ENCODE measurements around the gene IFFO2. TPM values are rescaled to one million over a fixed set of nuclear protein-coding genes. Genes with fewer than 3 reads are reported as not detected.

The IFFO2 gene
- total RNA-seq, 1 donor from 2014 or later, result 39.6 TPM

DNA sequence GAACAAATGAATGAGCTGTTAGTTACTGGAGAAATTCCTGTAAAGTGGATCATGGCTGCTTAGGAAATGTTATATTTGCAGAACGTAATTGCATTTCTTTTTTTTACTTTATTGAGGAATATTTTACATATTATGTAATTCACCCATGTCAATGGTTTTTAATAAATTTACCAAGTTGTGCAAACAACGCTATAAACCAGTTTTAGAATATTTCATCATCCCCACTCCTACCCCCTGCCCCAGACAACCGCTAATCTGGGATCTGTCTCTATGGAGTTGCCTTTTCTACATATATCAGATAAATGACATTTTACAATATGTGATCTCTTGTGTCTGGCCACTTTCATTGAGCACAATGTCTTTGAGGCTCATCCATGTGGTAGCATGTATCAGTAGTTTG, 4.3 kb upstream of the IFFO2 start:
- Histone ChIP-seq H3K27me3 (ENCODE audit: insufficient read depth, low read length) (no peaks in the 10 kb centered on the region), H3K36me3 (ENCODE audit: insufficient read depth, low read length) (no peaks in the 10 kb centered on the region), H3K4me3 (ENCODE audit: insufficient read depth, low read depth, low read length) (no peak overlapping the region), H4K20me1 (ENCODE audit: insufficient read depth, low read length) (peaks cover 1% of the 10 kb centered on the region), H2AFZ (ENCODE audit: low read depth, low read length) (no peak overlapping the region), H3K79me2 (ENCODE audit: insufficient read depth, low read length) (peaks cover 2% of the 10 kb centered on the region), H3K4me2 (ENCODE audit: low read length) (no peak overlapping the region), H3K27ac (ENCODE audit: low read depth, low read length) (no peak overlapping the region), H3K9me3 (ENCODE audit: insufficient read depth, low read depth, low read length) (no peaks in the 10 kb centered on the region), H3K4me1 (ENCODE audit: insufficient read depth, low read length) (peaks cover 15% of the 10 kb centered on the region), H3K9ac (ENCODE audit: low read length) (no peak overlapping the region)
- no peak for TF ChIP-seq EZH2 (IDR thresholded peaks at IDR 0.05; ENCODE audit: insufficient read depth, low read length)
- TF ChIP-seq CTCF (IDR thresholded peaks at IDR 0.05; ENCODE audit: insufficient read depth, low read depth, low read length), result no peak
- DNase-seq (ENCODE audit: low read depth) (no peak), FAIRE-seq (no peak)
- H3K27me3 Mint-ChIP-seq (ENCODE audit: low read depth, unreplicated experiment), result peaks cover 3% of the 10 kb centered on the region
- H3K27ac Mint-ChIP-seq (ENCODE audit: unreplicated experiment), result no peak overlapping the region
- H3K9me3 Mint-ChIP-seq (ENCODE audit: unreplicated experiment), result no peaks in the 10 kb centered on the region
- H3K4me1 Mint-ChIP-seq (ENCODE audit: low read depth, unreplicated experiment), result peaks cover 23% of the 10 kb centered on the region
- peaks cover 3% of the 10 kb centered on the region for H3K36me3 Mint-ChIP-seq (ENCODE audit: low read depth, unreplicated experiment)
- H3K4me3 Mint-ChIP-seq (ENCODE audit: unreplicated experiment), result no peak overlapping the region

- H3K36me3 ChIP-seq (ENCODE audit: insufficient read depth, low read length), result no peaks in the 10 kb centered on the region
- H3K79me2 ChIP-seq (ENCODE audit: insufficient read depth, low read length), result peaks cover 6% of the 10 kb centered on the region
- Mint-ChIP-seq H3K9me3 (ENCODE audit: unreplicated experiment) (no peaks in the 10 kb centered on the region), H3K4me1 (ENCODE audit: low read depth, unreplicated experiment) (peaks cover 20% of the 10 kb centered on the region), H3K4me3 (ENCODE audit: unreplicated experiment) (no peak overlapping the region), H3K27ac (ENCODE audit: unreplicated experiment) (no peak overlapping the region), H3K27me3 (ENCODE audit: low read depth, unreplicated experiment) (peaks cover 3% of the 10 kb centered on the region), H3K36me3 (ENCODE audit: low read depth, unreplicated experiment) (peaks cover 3% of the 10 kb centered on the region)
- TF ChIP-seq EZH2 (IDR thresholded peaks at IDR 0.05; ENCODE audit: insufficient read depth, low read length) (no peak), CTCF (IDR thresholded peaks at IDR 0.05; ENCODE audit: insufficient read depth, low read depth, low read length) (no peak)
- H3K4me3 ChIP-seq (ENCODE audit: insufficient read depth, low read depth, low read length), result no peak overlapping the region
- H3K9me3 ChIP-seq (ENCODE audit: insufficient read depth, low read depth, low read length), result no peaks in the 10 kb centered on the region
- H3K9ac ChIP-seq (ENCODE audit: low read length), result no peak overlapping the region
- DNase-seq (ENCODE audit: low read depth), result no peak
- no peak for FAIRE-seq
- no peak overlapping the region for H3K27ac ChIP-seq (ENCODE audit: low read depth, low read length)
- no peaks in the 10 kb centered on the region for H3K27me3 ChIP-seq (ENCODE audit: insufficient read depth, low read length)
- peaks cover 6% of the 10 kb centered on the region for H4K20me1 ChIP-seq (ENCODE audit: insufficient read depth, low read length)
- no peak overlapping the region for H3K4me2 ChIP-seq (ENCODE audit: low read length)
- no peak overlapping the region for H2AFZ ChIP-seq (ENCODE audit: low read depth, low read length)
- H3K4me1 ChIP-seq (ENCODE audit: insufficient read depth, low read length), result peaks cover 10% of the 10 kb centered on the region
Measured at GRCh38 chr1:18960409-18960808, 3.9 kb upstream of the IFFO2 start.

DNA sequence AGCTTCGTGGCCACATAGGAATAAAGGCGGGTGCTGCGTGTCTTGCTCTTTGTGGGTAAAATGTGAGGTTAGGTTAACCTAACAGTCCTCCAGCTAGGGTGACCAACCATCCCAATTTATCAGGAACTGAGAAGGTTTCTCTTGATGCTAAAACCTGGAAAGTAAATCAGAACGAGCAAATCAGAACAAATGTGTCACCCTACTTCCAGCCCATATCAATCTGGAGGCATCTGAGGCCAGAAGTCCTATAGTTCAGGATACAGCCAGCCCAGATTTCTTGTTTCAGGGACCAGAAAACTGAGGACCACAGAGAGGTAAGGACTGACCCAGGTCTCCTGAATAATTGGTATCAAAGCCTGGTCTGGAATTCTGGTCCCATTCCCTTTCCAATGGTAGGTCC, 3.1 kb upstream of the IFFO2 start:
- Histone ChIP-seq H3K27ac (ENCODE audit: low read depth, low read length) (no peak overlapping the region), H3K79me2 (ENCODE audit: insufficient read depth, low read length) (peaks cover 14% of the 10 kb centered on the region), H3K27me3 (ENCODE audit: insufficient read depth, low read length) (no peaks in the 10 kb centered on the region), H2AFZ (ENCODE audit: low read depth, low read length) (no peak overlapping the region), H3K4me1 (ENCODE audit: insufficient read depth, low read length) (peaks cover 9% of the 10 kb centered on the region), H3K4me2 (ENCODE audit: low read length) (no peak overlapping the region), H3K36me3 (ENCODE audit: insufficient read depth, low read length) (no peaks in the 10 kb centered on the region), H4K20me1 (ENCODE audit: insufficient read depth, low read length) (peaks cover 14% of the 10 kb centered on the region), H3K9me3 (ENCODE audit: insufficient read depth, low read depth, low read length) (no peaks in the 10 kb centered on the region), H3K4me3 (ENCODE audit: insufficient read depth, low read depth, low read length) (no peak overlapping the region), H3K9ac (ENCODE audit: low read length) (no peak overlapping the region)
- DNase-seq (ENCODE audit: low read depth) (no peak), FAIRE-seq (no peak)
- Mint-ChIP-seq H3K4me3 (ENCODE audit: unreplicated experiment) (no peak overlapping the region), H3K27ac (ENCODE audit: unreplicated experiment) (no peak overlapping the region), H3K36me3 (ENCODE audit: low read depth, unreplicated experiment) (peaks cover 3% of the 10 kb centered on the region), H3K9me3 (ENCODE audit: unreplicated experiment) (no peaks in the 10 kb centered on the region), H3K27me3 (ENCODE audit: low read depth, unreplicated experiment) (peaks cover 3% of the 10 kb centered on the region), H3K4me1 (ENCODE audit: low read depth, unreplicated experiment) (peaks cover 15% of the 10 kb centered on the region)
- no peak for TF ChIP-seq CTCF (IDR thresholded peaks at IDR 0.05; ENCODE audit: insufficient read depth, low read depth, low read length)
- TF ChIP-seq EZH2 (IDR thresholded peaks at IDR 0.05; ENCODE audit: insufficient read depth, low read length), result no peak

Measured in astrocyte (in vitro differentiated cells and primary cell).